GM20000 (cell line): Measurements from ENCODE around the gene TAF8.
"Not testable (repeated sequence)": the region's sequence is repeated elsewhere in the genome, so short reads cannot be mapped to it uniquely, and the experiment has no call there.

Experiments used
- DNase-seq: peaks from one replicate; pipeline ENCODE4 v3.0.0; 2012; ENCODE audit warnings: low spot score
- TF ChIP-seq, protein P1 (sequence below): IDR thresholded peaks from 2 replicates; pipeline ENCODE4 v1.5.1; 2012; ENCODE audit warnings: mild to moderate bottlenecking, control low read depth; ENCODE audit errors: extremely low read depth, missing control alignments

Gene TAF8, protein sequence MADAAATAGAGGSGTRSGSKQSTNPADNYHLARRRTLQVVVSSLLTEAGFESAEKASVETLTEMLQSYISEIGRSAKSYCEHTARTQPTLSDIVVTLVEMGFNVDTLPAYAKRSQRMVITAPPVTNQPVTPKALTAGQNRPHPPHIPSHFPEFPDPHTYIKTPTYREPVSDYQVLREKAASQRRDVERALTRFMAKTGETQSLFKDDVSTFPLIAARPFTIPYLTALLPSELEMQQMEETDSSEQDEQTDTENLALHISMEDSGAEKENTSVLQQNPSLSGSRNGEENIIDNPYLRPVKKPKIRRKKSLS

DNA sequence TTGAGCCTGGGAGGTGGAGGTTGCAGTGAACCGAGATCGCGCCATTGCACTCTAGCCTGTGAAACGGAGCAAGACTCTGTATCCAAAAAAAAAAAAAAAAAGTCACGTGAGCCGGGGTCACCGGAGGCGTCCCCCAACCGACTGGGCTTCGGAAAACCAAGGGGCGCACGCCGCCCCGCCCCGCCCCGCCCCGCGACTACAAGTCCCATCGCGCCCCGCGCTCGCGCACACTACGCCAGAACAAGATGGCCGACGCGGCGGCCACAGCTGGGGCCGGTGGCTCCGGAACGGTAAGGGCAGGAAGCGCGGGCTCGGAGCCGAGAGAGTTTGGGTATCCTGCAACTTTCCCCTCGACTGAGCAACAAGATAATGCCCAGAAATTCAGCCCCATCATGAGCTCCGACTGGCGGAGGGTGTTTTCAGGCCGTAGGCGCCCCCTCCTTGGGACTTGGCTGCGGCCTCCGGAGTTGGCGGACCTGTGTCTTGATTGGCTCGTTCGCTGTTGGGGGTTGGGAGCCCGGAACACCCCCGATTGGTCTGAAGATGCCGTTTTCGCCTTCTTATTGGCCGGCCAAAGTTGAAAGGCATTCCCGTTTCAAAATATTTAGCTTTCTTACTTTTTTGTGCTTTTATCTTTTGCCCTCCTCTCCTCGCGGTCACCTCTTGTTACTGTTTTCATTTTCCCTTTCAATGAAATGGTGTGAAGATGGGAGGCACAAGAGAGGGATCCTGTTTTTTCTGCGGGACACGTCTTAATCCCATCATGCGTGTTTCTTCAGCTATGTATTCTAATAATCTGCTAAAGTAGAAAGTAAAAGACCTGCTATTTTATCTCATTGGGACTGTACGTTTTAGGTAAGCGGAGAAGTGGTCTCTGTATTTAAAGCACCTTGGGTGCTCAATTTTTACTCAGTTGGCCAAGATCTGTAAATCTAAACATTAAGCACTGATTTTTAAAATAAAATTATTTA lies at the start of gene TAF8:
TSS of gene TAF8 (plus strand) at position 228 of the 971 bp plus-strand sequence. CDS start at position 246, 18 bp downstream.
- TF ChIP-seq, protein P1, sequence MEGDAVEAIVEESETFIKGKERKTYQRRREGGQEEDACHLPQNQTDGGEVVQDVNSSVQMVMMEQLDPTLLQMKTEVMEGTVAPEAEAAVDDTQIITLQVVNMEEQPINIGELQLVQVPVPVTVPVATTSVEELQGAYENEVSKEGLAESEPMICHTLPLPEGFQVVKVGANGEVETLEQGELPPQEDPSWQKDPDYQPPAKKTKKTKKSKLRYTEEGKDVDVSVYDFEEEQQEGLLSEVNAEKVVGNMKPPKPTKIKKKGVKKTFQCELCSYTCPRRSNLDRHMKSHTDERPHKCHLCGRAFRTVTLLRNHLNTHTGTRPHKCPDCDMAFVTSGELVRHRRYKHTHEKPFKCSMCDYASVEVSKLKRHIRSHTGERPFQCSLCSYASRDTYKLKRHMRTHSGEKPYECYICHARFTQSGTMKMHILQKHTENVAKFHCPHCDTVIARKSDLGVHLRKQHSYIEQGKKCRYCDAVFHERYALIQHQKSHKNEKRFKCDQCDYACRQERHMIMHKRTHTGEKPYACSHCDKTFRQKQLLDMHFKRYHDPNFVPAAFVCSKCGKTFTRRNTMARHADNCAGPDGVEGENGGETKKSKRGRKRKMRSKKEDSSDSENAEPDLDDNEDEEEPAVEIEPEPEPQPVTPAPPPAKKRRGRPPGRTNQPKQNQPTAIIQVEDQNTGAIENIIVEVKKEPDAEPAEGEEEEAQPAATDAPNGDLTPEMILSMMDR, result no peak
- DNase-seq, result peak; percentile 93

DNA sequence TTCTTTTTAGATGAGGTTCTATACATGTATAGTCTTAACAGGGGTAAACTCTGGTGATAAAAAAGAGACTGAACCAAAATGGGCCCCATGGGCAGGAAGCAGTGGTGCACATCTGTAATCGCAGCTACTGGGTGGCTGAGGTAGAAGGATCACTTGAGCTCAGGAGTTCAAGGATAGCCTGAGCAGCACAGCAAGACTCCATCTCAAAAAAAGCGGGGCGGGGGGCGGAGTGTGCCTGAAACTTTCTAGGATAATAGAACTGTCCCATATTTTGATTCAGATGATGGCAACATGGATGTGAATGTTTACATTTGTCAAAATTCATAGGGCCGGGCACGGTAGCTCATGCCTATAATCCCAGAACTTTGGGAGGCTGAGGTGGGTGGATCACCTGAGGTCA lies 48.8 kb upstream of the TAF8 start:
- no peak for DNase-seq
- TF ChIP-seq, protein P1, result no peak

DNA sequence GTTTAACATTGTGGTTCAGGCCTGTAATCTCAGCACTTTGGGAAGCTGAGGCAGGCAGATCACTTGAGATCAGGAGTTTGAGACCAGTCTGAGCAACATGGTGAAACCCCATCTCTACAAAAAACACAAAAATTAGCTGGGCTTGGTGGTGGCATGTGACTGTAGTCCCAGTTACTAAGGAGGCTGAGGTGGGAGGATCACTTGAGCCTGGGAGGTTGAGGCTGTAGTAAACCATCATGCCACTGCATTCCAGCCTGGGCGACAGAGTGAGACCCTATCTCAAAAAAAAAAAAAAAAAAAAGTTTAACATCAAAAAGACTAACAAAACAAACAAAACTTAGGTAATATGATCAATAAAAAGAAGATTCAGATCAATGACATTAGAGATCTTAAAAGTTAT lies 46.7 kb upstream of the TAF8 start:
- DNase-seq, result not testable (repeated sequence)

DNA sequence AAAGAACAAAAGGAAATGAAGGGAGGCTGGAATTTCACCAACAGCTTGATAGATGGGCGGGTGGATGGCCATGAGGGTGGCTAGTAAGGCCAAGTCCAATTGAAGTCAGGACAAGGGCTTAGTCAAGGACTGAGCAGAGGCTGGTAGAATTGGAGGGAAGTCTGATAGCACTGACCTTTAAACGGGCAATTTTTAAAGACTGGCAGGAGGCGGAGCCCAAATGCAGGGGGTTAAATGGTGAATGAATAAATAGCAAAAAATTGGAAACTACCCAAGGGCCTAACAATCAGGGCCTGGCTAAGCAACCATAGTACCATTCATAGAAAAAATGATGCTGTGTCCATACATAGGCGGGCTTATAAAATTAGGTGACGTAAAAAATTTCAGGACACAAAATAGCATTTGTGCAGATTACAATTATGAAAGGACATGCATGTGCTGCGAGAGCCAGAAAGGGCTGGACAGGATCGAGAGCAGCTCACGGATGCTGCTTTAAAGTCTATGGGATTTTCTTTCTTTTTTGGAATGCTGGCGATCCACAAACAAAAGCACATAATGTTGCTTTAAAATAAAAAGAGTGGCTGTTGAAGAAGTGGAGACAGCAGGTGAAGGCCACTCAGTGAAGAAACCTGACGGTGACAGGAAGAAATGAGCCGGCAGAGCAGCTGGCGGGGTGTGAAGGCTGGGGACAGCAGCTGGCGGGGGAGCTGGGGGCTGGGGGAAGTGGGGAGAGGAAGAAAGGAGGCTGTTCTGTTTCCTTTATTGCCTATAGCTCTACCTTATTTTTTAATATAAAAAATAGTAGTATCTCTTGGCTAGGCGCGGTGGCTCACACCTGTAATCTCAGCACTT lies 42.8 kb upstream of the TAF8 start:
- no peak for DNase-seq
- TF ChIP-seq, protein P1, result no peak

DNA sequence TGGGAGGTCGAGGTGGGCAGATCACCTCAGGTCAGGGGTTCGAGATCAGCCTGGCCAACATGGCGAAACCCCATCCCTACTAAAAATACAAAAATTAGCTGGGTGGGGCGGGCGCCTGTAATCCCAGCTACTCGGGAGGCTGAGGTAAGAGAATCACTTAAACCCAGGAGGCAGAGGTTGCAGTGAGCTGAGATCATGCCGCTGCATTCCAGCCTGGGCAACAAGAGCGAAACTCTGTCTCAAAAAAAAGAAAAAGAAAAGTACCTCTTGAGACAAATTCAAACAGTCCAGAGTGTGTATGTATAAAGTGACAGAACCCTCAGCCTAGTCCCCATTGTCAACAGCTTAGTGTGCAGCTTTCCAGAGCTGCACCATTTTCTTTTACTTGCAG lies 42.2 kb upstream of the TAF8 start:
- not testable (repeated sequence) for DNase-seq

DNA sequence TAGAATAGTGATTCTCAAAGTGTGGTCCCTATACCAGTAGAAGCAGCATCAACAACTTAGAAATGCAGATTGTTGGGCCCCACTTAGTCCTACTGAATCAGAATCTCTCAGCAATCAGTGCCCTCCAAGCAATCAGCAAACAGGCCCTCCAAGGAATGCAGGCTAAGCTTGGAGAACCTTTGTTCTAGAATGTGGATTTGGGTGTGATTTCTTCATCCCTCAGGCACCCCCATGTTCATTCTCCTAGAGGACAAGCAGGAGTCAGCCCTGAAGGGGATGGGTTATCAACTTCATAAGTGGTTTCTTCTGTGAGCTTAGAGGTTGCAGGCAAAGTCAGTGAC lies 40.5 kb upstream of the TAF8 start:
- TF ChIP-seq, protein P1, result no peak

DNA sequence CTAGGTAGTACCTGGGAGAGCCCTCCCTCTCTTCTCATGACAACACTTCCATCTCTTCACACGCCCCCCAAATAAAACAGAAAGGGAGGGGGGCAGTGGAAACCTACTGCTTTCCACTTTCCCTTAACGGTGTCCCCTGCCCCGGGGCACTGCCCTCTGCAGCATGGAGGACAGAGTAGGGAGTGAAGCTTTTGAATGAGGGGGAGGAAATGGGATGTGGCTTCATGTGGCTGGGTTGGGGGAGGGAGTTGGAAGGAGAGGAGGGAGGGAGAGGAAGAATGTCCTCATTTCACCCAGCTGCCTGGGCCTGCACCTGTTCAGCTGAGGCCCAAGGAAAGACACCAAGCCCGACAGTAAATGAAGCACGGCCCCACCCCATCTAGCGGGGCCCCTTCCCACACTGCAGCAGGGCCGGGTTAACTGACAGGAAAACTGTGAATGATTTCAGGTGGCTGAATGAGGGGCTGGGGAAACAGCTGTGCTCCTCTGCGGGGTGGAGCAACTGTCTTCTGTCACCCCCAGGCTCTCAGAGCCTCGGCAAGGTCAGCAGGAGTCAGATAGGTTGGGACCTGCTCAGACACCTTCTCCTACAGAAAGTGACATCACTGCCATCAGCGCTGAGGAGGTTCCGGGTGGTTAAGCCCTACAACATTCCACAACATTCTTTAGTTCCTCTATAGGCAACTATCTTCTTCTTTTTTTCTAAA lies 40.0 kb upstream of the TAF8 start:
- DNase-seq, result no peak
- TF ChIP-seq, protein P1, result no peak

More for the DNA sequence above, 40.5 kb upstream of the TAF8 start:
- no peak for DNase-seq

DNA sequence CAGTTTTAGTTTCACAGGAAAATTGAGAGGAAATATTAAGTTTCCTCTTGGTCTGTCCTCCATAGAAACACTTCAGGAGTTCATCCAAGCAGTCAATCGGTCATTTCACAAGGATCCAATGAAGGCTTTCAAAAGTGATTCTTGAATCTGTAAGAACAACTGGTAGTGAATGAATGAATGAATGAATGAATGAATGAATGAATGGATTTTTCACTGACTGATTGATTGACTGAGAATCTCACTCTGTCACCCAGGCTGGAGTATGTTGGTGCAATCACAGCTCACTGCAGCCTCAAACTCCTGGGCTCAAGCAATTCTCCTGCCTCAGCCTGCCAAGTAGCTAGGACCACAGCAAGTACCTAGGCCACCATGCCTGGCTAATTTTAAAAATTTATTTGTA lies 39.4 kb upstream of the TAF8 start:
- DNase-seq, result no peak
- TF ChIP-seq, protein P1, result no peak
